ENCODE results near the gene SCML1.

SCML1 gene

GRCh38 chrX:17692709-17693346, 44.5 kb upstream of the SCML1 start:
- H3K79me2 ChIP-seq (ENCODE audit: control insufficient read depth, low read length) = no peaks in the 10 kb centered on the region
- H3K4me1 ChIP-seq (ENCODE audit: control insufficient read depth, low read length) = no peaks in the 10 kb centered on the region
- no peaks in the 10 kb centered on the region for H3K9me3 ChIP-seq (ENCODE audit: control insufficient read depth, insufficient read depth, low read length)
- no peak overlapping the region for H3K4me2 ChIP-seq (ENCODE audit: low read length)
- H3F3A ChIP-seq (ENCODE audit: control insufficient read depth, insufficient read depth) = no peaks in the 10 kb centered on the region
- no peak overlapping the region for H3K27ac ChIP-seq (ENCODE audit: low read depth, low read length)
- no peaks in the 10 kb centered on the region for H4K20me1 ChIP-seq (ENCODE audit: control insufficient read depth, insufficient read depth, low read depth, low read length)
- no peaks in the 10 kb centered on the region for H3K27me3 ChIP-seq (ENCODE audit: control insufficient read depth, low read length)
- H3K9me2 ChIP-seq (replicated peaks; ENCODE audit: control insufficient read depth, low read length) = no peaks in the 10 kb centered on the region
- no peak overlapping the region for H3K4me3 ChIP-seq (ENCODE audit: low read length)
- TF ChIP-seq CTCF (IDR thresholded peaks at IDR 0.05; ENCODE audit: low read depth, low read length, poor library complexity, severe bottlenecking) (no peak), EZH2phosphoT487 (IDR thresholded peaks at IDR 0.05; ENCODE audit: borderline replicate concordance, low read length) (no peak)
- no peaks in the 10 kb centered on the region for H3K36me3 ChIP-seq (ENCODE audit: control insufficient read depth, low read length)

- H3K27ac ChIP-seq (ENCODE audit: low read depth, low read length) = no peak overlapping the region
- H3K36me3 ChIP-seq (ENCODE audit: control insufficient read depth, low read length) = no peaks in the 10 kb centered on the region
- no peaks in the 10 kb centered on the region for H3K4me1 ChIP-seq (ENCODE audit: control insufficient read depth, low read length)
- no peaks in the 10 kb centered on the region for H3K9me3 ChIP-seq (ENCODE audit: control insufficient read depth, insufficient read depth, low read length)
- H3K27me3 ChIP-seq (ENCODE audit: control insufficient read depth, low read length) = no peaks in the 10 kb centered on the region
- no peaks in the 10 kb centered on the region for H3K79me2 ChIP-seq (ENCODE audit: control insufficient read depth, low read length)
- no peaks in the 10 kb centered on the region for H3K9me2 ChIP-seq (replicated peaks; ENCODE audit: control insufficient read depth, low read length)
- H3K4me3 ChIP-seq (ENCODE audit: low read length) = no peak overlapping the region
- no peaks in the 10 kb centered on the region for H3F3A ChIP-seq (ENCODE audit: control insufficient read depth, insufficient read depth)
- no peaks in the 10 kb centered on the region for H4K20me1 ChIP-seq (ENCODE audit: control insufficient read depth, insufficient read depth, low read depth, low read length)
- no peak for TF ChIP-seq EZH2phosphoT487 (IDR thresholded peaks at IDR 0.05; ENCODE audit: borderline replicate concordance, low read length)
- TF ChIP-seq CTCF (IDR thresholded peaks at IDR 0.05; ENCODE audit: low read depth, low read length, poor library complexity, severe bottlenecking) = no peak
- no peak overlapping the region for H3K4me2 ChIP-seq (ENCODE audit: low read length)
Observed at GRCh38 chrX:17697191-17697590, 40.1 kb upstream of the SCML1 start.

- no peaks in the 10 kb centered on the region for H3K36me3 ChIP-seq (ENCODE audit: control insufficient read depth, low read length)
- H3K79me2 ChIP-seq (ENCODE audit: control insufficient read depth, low read length) = no peaks in the 10 kb centered on the region
- TF ChIP-seq CTCF (IDR thresholded peaks at IDR 0.05; ENCODE audit: low read depth, low read length, poor library complexity, severe bottlenecking) (no peak), EZH2phosphoT487 (IDR thresholded peaks at IDR 0.05; ENCODE audit: borderline replicate concordance, low read length) (no peak)
- H3K4me2 ChIP-seq (ENCODE audit: low read length) = no peak overlapping the region
- no peak overlapping the region for H3K4me3 ChIP-seq (ENCODE audit: low read length)
- H4K20me1 ChIP-seq (ENCODE audit: control insufficient read depth, insufficient read depth, low read depth, low read length) = no peaks in the 10 kb centered on the region
- no peaks in the 10 kb centered on the region for H3K9me3 ChIP-seq (ENCODE audit: control insufficient read depth, insufficient read depth, low read length)
- H3F3A ChIP-seq (ENCODE audit: control insufficient read depth, insufficient read depth) = no peaks in the 10 kb centered on the region
- H3K4me1 ChIP-seq (ENCODE audit: control insufficient read depth, low read length) = no peaks in the 10 kb centered on the region
- no peaks in the 10 kb centered on the region for H3K27me3 ChIP-seq (ENCODE audit: control insufficient read depth, low read length)
- no peak overlapping the region for H3K27ac ChIP-seq (ENCODE audit: low read depth, low read length)
- no peaks in the 10 kb centered on the region for H3K9me2 ChIP-seq (replicated peaks; ENCODE audit: control insufficient read depth, low read length)
Observed at GRCh38 chrX:17700976-17701375, 36.3 kb upstream of the SCML1 start.
